Measurements from ENCODE around the gene CDC16.

GRCh38 chr13:114194853-114195252 is 39.8 kb upstream of the CDC16 start:
- TF ChIP-seq ZNF274 (IDR thresholded peaks at IDR 0.05; ENCODE audit: low read depth, low read length) = no peak
- TF ChIP-seq YY1 (IDR thresholded peaks at IDR 0.05; ENCODE audit: insufficient read depth, insufficient read length) = no peak

Measured in NT2/D1 (cell line).